ENCODE results near the gene TMED10.
"Not testable (repeated sequence)": the region's sequence is repeated elsewhere in the genome, so short reads cannot be mapped to it uniquely, and the experiment has no call there.

The TMED10 gene

GRCh38 chr14:75158843-75159614 lies 17.4 kb downstream of the TMED10 start:
- no peak for DNase-seq (ENCODE audit: low read depth)

- no peak for DNase-seq (ENCODE audit: low read depth)
Measured at GRCh38 chr14:75156901-75157300, 19.5 kb downstream of the TMED10 start.

GRCh38 chr14:75156111-75156510 lies 20.3 kb downstream of the TMED10 start:
- no peak for DNase-seq (ENCODE audit: low read depth)

DNA sequence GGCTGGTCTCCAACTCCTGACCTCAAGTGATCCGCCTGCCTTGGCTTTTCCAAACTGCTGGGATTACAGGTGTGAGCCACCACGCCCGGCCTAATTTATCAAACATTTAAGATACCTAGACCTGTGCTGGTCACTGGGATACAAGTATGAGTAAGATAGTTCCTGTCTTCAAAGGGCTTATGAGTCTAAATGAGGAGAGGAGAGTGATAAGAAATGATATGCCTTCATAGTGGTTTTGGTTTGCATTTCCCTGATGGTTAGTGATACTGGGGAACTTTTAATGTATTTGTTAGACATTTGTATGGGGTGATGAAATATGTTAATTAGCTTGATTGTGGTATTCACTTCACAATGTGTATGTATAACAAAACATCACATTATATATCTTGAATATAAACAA lies 21.2 kb downstream of the TMED10 start:
- no peak for DNase-seq (ENCODE audit: low read depth)

DNA sequence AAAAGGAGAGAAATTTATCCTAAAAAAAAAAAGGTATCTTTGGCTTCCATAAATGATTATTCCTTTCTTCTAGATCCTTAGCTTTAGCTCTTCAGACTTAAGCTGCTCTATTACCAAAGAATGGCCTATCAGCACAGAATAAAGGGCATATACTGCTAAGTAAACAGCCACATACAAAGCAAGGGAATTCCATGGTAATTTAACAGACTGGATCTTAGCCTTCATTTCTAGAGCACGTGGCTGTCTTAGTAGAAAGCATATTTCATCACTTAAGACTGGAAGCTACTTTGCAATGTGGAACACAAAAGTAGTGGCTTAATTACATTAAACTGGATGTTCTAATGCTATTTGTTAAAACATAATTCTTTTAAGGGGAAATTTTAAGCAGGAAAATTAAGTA lies 23.1 kb downstream of the TMED10 start:
- no peak for DNase-seq (ENCODE audit: low read depth)

DNA sequence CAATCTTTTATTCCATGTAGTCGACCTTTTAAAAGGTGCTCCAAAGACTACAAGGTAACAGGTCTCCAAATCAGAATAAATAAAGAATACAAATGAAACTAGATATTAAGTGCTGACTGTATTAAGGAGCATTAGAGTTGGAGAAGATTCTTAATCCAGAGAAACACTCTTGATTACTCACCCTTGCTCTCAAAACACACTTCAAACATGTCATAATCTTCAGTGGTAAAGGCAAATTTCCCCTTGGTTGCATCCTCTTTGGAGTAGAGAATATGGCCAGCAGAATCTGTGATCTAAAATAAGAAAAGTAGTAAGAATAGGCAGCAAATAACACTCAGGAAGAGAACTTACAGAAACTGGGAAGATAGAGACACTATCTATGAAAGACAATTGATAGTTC lies 24.6 kb downstream of the TMED10 start:
- no peak for DNase-seq (ENCODE audit: low read depth)

GRCh38 chr14:75150637-75151036 lies 25.8 kb downstream of the TMED10 start:
- DNase-seq (ENCODE audit: low read depth) = not testable (repeated sequence)

DNA sequence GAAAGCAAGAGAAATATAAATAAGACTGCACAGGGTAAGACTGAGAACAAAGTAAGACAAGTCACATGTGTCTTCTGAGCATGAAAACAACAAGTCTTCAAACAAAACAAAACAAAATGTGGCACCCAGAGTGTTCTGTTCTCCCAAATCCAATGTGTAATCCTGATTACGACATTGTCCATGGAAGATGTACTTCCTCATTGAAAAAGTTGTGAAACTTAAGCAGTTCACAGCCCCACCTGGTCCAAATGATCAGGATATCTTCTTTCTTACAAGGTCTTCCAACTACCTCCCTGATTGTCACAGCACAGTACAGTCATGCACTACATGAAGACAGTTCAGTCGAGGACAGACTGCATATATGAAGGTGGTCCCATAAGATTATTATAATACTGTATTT lies 26.3 kb downstream of the TMED10 start:
- no peak for DNase-seq (ENCODE audit: low read depth)

- no peak for DNase-seq (ENCODE audit: low read depth)
Measured at GRCh38 chr14:75147423-75148071, 28.9 kb downstream of the TMED10 start.

DNA sequence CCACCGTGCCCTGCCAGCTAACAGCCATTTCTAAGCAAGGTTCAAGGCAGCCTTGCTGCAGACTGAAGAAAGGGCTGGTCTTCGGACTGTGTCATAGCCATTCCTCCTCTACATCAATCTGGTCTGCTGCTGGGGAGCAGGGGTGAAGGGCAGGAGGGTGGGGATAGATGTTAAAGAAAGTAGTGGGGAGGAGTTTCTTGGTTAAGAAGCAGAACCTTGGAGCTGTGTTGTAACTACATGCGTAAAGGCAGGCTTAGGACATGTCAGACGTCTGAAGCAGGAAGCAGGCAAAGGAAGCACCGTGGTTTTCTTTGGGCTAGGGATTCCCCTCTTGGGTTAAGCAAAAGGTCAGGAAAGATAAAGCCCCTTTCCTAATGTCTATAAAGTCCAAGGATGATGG lies 31.5 kb downstream of the TMED10 start:
- no peak for DNase-seq (ENCODE audit: low read depth)

DNA sequence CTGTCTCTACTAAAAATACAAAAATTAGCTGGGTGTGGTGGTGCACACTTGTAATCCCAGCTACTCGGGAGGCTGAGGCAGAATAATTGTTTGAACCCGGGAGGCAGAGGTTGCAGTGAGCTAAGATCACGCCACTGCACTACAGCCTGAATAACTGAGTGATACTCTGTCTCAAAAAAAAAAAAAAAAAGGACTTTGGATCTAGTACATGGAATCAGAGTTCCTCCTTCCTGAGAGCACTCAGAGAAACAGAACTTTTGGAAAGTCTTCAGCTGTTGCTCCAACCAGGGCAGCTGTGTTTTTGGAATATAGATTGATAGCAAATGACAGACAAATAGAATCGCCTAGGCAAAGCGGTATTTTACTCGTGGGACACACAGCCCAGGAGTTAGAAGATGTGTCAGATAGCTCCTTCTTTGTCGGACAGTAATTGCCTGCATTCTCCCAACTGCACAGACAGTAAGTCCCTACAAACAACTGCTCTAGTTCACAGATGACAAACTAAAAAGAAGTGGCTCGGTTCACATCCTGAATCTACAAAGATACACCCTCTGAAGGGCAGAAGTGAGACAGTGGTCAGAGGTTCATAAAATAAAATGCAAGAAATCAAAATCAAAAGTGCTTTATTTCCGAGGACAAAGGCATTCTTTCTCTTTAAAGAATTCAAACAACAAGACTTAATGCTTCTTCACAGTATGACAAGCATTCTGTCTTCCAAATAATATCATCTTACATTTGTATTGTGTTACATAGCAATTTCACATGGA lies 32.5 kb downstream of the TMED10 start:
- DNase-seq (ENCODE audit: low read depth) = no peak

- DNase-seq (ENCODE audit: low read depth) = no peak
Measured at GRCh38 chr14:75142494-75142893, 33.9 kb downstream of the TMED10 start.

DNA sequence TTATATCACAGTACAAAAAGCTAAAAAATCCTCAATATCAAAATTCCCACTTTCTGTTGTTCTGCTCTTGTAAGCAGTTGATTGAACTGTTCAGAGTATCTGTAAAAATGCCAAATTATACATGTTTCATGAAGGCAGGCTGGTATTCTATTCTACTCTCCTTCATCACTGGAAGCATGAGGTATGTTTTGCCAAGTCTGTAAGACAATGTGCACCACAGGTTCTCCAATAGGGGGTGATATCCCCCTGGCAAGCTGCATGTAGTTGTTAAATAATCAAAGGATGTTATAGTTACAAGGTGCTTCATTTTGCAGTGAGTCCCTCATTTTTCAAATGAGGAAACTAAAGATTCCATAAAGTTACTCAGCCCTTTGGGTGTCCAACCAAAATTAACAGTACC lies 34.4 kb downstream of the TMED10 start:
- DNase-seq (ENCODE audit: low read depth) = no peak

- DNase-seq (ENCODE audit: low read depth) = no peak
Measured at GRCh38 chr14:75141062-75141461, 35.4 kb downstream of the TMED10 start.

DNA sequence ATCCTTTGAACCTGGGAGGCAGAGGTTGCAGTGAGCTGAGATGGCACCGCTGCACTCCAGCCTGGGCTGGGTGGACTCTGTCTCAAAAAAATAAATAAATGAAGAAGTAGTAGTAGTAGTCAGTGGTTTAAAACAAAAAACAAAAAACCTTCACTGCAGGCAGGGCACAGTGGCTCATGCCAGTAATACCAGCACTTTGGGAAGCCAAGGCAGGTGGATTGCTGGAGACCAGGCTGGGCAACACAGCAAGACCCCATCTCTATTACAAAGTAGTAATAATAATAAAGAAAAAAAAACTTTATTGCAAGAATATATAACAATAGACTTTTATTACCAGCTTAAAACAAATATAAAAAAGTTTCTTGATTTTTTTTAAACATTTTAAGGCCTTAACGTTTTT lies 35.8 kb downstream of the TMED10 start:
- DNase-seq (ENCODE audit: low read depth) = no peak

GRCh38 chr14:75139185-75139584 lies 37.2 kb downstream of the TMED10 start:
- DNase-seq (ENCODE audit: low read depth) = no peak

DNA sequence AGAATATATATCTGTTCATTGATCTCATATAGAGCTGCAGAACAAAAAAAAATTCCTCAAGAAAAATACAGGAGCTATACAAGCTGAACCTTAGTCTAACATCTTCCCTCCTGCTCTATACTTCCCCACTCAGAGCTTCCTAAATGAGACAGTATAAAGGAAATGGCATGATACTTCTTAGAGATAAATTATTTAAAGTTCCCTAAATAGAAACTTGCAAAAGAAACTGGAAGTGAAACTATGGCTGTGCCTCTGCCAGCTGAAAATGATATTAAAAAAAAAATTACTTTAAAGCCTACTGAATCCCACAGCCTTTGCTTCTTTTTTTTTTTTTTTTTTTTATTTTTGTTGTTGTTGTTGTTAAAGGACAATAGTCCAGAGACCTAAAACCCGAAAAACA lies 37.9 kb downstream of the TMED10 start:
- DNase-seq (ENCODE audit: low read depth) = no peak

DNA sequence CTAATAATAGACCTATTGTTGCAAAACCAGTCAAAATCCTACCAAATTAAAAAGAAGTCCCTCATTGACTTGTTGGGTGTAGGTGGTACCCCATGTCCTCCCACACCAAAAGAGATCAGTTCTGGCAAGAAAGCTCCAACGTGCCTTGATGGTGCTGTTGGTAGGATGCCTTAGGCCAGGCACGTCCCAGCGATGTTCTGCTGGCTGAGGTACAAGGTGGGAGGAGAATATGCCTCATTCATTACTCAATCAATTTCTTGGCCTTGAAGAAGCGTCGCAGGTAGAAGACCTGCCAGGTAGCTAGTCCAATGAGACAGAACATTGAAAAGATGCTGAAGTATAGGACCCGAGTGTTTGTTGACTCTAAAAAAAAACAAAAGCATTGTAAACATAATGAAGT lies 41.8 kb downstream of the TMED10 start:
- DNase-seq (ENCODE audit: low read depth) = no peak

GRCh38 chr14:75133597-75133996 lies 42.8 kb downstream of the TMED10 start:
- no peak for DNase-seq (ENCODE audit: low read depth)

DNA sequence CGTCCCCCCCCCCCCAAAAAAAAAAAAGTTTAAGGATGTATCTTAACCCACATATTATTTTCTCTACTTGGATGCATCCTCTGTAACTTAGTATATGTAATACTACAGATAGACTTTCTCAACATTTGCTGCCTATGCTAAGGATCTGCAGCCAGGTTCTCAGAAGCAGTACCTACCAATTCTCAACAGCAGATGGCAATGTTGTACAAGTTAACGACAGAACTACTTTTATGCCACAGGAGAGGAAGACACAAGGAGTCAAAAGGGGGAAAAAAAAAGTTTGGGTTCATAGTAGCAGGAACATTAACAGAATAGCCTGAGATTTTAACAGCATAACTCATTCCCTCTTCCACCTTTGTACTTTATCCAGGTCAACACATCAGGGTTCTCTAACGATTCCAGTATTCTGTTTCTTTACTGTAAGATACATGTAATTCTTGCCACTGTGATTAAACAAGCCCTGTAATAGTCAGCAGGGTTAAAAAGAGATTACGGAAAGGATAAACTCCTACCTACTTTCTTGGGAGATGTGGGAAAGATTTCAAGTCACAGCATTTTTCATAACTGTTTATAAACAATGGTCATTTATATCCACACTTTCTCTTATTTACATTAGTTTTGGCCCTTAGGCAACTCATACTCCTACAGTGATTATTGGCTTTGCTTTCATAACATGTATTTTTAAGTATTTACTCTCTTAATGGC lies 43.9 kb downstream of the TMED10 start:
- no peak for DNase-seq (ENCODE audit: low read depth)

DNA sequence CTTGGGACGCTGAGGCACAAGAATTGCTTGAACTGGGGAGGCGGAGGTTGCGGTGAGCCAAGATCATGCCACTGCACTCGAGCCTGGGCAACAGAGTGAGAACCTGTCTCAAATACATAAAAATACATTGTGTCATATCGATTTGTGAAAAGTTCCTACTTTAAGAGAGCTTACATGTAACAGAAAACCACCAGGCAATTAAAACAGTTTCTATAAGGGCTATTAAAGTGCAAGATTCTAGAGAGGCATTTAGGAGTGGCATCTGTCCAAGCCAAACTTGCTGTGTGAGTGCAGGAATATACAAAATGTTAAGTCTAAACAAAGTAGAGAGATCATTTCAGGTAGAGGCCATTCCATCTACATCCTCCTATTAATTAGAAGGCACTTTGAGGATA lies 47.8 kb downstream of the TMED10 start:
- DNase-seq (ENCODE audit: low read depth) = no peak

- DNase-seq (ENCODE audit: low read depth) = no peak
Measured at GRCh38 chr14:75127903-75128595, 48.4 kb downstream of the TMED10 start.

Measured in stimulated activated CD8-positive, alpha-beta memory T cell treated with anti-CD3 and anti-CD28 coated beads, Interleukin-7, amount 100 ng/mL, for 24 hours (primary cell).